Measurements from ENCODE around the gene ZP1.
"Not testable (repeated sequence)": the region's sequence is repeated elsewhere in the genome, so short reads cannot be mapped to it uniquely, and the experiment has no call there.

DNA sequence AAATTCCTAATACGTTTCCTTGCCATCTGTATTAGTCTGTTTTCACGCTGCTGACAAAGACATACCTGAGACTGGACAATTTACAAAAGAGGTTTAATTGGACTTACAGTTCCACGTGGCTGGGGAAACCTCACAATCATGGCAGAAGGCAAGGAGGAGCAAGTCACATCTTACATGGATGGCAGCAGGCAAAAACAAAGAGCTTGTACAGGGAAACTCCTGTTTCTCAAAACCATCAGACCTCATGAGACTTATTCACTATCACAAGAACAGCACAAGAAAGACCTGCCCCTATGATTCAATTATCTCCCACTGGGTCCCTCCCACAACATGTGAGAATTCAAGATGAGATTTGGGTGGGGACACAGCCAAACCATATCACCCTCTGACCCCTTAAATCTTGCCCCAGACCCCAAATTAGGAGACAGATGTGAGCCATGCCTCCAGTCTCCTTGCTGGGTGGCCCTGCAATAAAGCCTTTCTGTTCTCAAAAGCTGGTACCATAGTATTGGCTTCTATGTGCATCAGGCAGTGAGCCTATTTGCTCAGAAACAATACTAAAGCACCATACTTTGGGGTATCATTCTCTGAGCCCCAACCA, 42.4 kb downstream of the ZP1 start:
- TF ChIP-seq CTCF, POLR2A (IDR thresholded peaks at IDR 0.05): not testable (repeated sequence)

Measured in testis (tissue), 2 donors.